Medulla oblongata (tissue), 1 donor: Measurements from ENCODE around the gene LY6G5B.
"Not testable (repeated sequence)": the region's sequence is repeated elsewhere in the genome, so short reads cannot be mapped to it uniquely, and the experiment has no call there.

Experiments used
- DNase-seq: peaks from one replicate; pipeline ENCODE4 v3.0.0-alpha.2; 2015; ENCODE audit errors: extremely low spot score

LY6G5B gene

DNA sequence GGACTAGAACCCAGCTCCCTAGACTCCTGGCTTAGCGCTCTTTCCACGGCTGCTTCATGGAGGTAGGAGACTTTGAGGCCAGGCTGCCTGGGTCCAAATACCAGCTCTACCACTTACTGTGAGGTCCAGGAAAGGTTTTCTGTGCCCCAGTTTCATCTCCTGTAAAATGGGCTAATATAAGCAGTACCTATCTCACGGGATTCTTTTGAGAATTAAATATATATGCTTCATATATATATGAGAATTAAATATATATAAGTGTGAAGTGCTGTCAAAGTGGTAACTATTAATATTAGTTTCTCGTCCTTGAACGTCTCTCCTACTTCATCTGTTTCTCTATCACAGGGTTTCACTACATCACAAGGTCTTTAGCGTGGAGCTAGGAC, 21.3 kb downstream of the LY6G5B start:
- no peak for DNase-seq

DNA sequence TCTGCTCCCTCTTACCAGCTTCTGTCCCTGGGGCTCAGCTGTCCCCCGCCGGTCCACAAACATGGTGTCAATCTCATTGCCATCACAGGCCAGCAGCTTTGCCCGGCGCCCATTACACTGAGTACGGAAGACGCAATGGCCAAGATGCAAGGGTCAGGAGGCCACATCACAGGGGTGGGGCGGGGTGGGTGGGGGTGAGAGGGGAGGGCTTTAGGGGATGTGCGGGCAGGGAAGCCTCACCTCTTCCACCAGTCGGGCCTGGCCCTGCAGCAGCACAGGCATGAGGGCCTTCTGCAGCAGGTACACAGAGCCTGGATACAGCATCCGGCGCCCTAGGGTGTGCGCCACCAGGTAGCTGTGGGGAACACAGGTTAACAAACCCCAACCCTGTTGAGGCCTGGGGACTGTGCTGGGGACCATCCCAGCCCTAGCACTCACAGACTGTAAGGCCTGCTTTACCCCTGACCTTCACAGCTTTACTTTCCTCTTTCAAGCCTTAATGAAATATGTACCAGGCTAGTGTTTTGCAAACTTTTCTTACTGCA, 21.9 kb downstream of the LY6G5B start:
- no peak for DNase-seq

DNA sequence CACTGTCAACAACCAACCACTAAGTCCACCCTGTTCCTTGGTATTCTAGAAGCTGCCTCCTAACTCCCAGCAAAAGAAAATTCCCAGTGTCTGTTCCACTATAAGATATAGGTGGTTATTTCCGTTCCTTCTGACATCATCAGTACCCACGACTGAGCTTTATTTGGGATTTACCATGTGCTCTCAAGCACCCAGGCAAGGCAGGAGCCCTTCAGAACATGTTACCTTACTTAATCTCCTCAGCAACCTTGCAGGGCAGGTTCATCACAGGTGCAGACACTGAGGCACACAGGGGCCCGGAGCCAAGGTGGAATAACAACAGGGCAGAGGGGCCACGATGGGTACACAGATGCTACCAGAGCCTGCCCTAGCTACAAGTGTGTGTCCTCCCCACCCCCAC, 22.6 kb downstream of the LY6G5B start:
- no peak for DNase-seq

- DNase-seq, result no peak
These were observed 23.1 kb downstream of the LY6G5B start for GRCh38 chr6:31692886-31693285.

DNA sequence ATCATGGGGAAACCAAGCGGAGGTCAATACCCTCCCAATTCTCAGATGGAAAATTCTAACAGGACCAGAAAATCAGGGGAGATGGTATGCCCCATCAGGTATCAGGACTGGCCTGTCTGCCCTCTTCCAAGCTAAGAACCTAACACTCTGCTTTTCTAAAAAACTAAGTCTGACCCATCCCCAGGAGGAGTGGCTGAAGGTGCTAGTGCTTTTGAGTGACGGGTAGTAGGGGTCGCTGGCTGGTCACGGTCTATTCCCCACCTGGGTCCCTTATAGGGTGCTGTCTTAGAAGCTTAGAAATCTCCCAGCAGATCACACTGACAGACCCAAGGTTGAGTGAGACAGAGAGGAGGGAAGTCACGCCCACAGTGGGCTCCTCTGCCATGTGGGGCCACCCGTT, 23.8 kb downstream of the LY6G5B start:
- no peak for DNase-seq

DNA sequence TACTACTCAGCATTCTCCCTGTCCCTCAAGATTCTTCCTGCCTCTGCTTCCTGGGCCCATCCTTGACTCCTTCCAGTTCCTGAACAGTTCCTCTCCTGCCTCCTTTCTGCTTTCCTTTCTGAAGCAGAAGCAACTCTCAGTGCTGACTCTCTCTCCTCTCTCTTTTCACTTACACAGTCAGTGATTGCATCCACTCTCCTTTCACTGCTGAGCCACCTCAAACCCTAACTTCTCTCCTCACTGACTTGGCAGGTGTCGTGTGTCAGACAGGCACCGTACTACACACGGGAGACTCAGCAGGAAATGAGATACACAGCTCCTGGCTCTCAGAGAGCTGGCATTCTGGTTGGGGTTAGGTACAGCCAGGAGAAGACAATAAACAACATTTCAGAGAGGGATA, 27.8 kb downstream of the LY6G5B start:
- DNase-seq, result no peak

GRCh38 chr6:31700740-31701401, 31.1 kb downstream of the LY6G5B start:
- DNase-seq, result no peak

GRCh38 chr6:31701666-31702404, 32.1 kb downstream of the LY6G5B start:
- peak; percentile 27 for DNase-seq

GRCh38 chr6:31702405-31702818, 32.6 kb downstream of the LY6G5B start:
- DNase-seq, result no peak

DNA sequence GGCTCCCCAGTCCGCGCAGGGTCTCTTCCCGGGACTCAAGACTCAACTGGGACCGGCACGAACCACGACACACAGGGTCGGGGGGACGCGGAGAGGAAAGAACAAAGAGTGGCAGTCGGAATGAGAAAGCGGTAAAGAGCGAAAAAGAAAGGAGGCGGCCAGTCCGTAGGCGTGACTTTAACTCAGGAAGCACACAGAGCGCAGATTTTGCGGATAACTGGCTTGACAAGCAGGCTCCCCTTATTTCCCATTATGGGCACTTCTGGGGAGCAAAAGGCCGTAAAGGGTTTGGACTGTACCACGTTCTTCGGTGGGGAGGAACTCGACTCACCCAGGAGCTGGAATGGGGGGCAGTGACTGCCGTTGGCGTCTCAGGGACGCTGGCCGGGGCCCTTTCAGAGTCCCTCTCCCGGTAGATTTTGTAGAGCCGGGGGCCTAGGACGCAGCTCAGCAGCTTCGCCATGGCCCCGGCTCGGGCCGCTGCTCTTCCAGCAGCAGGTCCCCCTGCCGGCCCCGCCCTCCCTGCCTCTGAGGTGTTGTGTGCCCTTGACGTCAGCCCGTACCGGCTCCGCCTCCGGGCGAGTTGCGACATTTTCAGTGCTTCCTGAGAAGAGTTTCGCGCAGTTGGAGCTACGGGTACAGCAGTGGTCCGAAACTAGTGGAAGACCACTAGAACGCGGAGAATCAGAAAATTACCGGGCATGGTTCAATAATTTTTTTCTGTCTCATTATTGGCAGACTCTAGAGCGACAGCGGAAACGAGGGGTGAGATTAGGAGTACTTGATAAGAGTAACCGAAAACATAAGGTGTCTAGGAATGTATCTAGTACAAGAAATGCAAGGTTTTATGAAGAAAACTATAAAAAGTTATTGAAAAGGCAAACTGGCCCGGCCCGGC, 33.3 kb downstream of the LY6G5B start, which contains the start of gene ABHD16A:
Gene ABHD16A, minus strand, starts transcription at position 506 of the 898 bp plus-strand sequence. Its CDS starts 43 bp downstream, at position 463.
- peak; percentile 99 for DNase-seq

DNA sequence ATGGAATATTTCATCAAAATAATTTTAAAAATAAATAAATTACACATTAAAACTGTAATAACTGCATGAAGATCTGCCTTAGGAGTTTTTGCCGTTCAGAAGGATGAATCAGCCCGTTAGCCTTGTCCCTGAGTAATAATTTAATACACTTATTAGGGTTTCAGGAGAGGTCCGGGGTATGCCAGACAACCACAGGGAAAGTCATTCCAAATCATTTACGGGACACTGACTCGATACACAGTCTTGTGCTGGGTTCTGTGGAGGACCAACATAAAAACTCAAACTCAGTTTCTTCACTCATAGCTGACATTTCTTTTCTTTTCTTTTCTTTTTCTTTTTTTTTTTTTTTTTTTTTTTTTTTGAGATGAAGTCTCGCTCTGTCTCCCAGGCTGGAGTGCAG, 36.2 kb downstream of the LY6G5B start:
- no peak for DNase-seq

DNA sequence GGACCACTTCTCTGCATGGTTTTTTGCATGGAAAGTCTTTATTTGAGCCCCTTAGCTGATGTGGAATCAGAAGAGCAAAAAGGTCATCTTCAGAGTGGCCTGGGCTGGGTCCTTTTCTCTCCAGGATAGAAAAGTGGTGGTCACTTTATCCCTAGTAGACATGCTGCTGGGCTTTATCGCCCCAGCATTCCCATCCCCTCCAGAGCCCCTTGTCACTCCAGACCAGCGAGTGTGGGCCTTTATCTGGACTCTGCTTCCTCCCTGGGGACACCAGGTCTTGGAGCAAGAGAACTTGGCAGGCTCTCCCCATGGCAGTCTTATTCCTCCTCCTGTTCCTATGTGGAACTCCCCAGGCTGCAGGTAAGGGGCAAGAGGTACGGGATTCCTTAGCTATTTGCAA, 36.8 kb downstream of the LY6G5B start, which contains the start of gene LY6G6F:
Gene LY6G6F, plus strand, starts transcription at position 268 of the 400 bp plus-strand sequence. Its CDS starts 41 bp downstream, at position 309.
- no peak for DNase-seq

DNA sequence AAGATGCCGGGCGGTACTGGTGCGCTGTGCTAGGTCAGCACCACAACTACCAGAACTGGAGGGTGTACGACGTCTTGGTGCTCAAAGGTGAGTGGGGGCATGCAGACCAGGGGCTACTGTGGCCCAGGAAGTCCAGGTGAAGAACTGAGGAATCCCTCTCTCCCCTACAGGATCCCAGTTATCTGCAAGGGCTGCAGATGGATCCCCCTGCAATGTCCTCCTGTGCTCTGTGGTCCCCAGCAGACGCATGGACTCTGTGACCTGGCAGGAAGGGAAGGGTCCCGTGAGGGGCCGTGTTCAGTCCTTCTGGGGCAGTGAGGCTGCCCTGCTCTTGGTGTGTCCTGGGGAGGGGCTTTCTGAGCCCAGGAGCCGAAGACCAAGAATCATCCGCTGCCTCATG, 37.9 kb downstream of the LY6G5B start:
- DNase-seq, result no peak

- DNase-seq, result no peak
These were observed 38.4 kb downstream of the LY6G5B start for GRCh38 chr6:31708224-31708623.

GRCh38 chr6:31709157-31709556, 39.4 kb downstream of the LY6G5B start:
- not testable (repeated sequence) for DNase-seq

DNA sequence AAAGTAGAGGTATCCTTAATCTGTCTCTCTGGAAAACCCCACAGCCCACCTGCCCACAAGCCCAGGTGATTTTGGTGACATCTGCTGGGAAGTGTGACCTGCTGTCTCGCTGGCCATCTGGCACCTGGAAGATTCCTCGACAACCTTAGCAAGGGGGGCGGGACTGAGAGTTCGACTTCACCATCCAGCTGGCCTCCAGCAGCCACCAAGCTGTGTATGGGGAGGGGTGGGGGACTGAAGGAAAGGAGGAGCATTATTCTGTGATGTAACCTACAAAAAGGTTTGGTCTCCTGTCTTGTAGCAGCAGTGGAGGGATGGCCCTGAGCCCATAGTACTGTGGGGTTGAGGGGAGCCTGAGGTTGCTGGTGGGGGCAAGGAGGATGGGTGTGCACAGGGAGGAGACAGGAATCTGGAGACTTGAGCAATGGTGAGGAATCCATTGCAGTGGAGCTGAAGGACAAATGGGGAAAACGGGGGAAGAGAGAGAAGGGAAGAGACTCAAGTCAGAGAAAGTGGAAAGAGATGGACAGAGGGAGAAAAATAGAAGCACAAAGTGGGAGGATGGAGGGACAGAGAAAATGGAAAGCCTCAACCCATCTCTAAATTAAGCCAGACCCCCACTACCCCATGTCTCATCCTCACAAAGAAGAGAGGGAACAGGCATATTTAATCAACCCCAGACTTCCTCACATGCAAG, 40.9 kb downstream of the LY6G5B start:
- DNase-seq, result no peak

- no peak for DNase-seq
These were observed 41.5 kb downstream of the LY6G5B start for GRCh38 chr6:31711233-31711632.

- DNase-seq, result no peak
These were observed 42.5 kb downstream of the LY6G5B start for GRCh38 chr6:31712296-31712695.

GRCh38 chr6:31713465-31713864, 43.7 kb downstream of the LY6G5B start:
- no peak for DNase-seq

DNA sequence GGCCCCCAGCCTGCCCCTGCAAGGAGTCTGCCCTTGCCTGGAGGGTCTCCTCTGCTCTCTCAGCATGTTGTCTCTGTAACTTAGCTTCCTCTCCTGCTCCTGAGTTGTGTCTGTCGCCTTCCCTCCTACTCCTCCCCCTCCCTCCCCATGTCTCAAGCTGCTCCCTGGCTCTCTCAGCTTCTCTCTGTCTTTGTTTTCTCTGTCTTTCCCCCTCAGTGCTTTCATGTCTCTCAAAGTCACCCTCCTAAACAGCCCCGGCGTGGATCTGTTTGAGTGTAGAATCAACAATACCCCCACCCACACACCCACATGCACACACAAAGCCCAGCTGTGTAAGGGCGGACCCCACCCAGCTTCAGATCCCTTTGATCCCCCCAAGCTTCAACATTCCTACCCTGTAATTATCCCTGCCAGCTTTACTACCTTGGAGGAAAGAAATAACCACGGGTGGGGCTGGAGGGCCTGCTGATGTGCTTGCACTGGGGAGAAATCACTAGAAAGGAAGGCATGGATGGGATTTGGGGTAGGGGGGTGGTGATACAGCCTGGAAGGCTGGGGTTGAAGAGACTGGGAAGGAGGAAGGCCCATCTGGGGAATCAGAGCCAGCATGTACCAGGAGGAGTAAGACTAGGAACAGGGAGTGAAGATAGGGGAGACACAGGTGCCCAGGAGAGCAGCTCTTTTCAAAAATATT, 44.4 kb downstream of the LY6G5B start:
- no peak for DNase-seq
